Measurements from ENCODE around the gene ROR2. TPM values are rescaled to one million over a fixed set of nuclear protein-coding genes. Genes with fewer than 3 reads are reported as not detected.

Gene ROR2
- total and polyA plus RNA-seq, 2 donors (not counting 3 experiments of a cell fraction or from before 2014, with no cell fraction given): not detected

- FAIRE-seq: no peak
These were observed 66.5 kb downstream of the ROR2 start for GRCh38 chr9:91883503-91883902.

GRCh38 chr9:91882627-91883026, 67.4 kb downstream of the ROR2 start:
- intact Hi-C loops (cut with micrococcal nuclease): no loop called here
- FAIRE-seq (no peak), DNase-seq (ENCODE audit: low read depth, low spot score) (no peak)
- H3K27me3 ChIP-seq (ENCODE audit: control insufficient read depth in 2 of 2, insufficient read depth in 2 of 2, low read length in 2 of 2): no peaks in the 10 kb centered on the region
- H3K9ac ChIP-seq (replicated peaks; ENCODE audit: extremely low read depth, insufficient read depth, low read length): no peak overlapping the region
- H3K36me3 ChIP-seq (ENCODE audit: control insufficient read depth in 2 of 2, extremely low read depth in 1 of 2, insufficient read depth in 2 of 2, low read length in 2 of 2): no peaks in the 10 kb centered on the region
- dilution Hi-C loops (cut with MboI; ENCODE audit: extremely low pct_ligation_motif_present, low sequenced_read_pairs): no loop called here
- no peaks in the 10 kb centered on the region for H3K4me1 ChIP-seq (ENCODE audit: control insufficient read depth, extremely low read depth, insufficient read depth, low read length)
- H3K9me3 ChIP-seq (replicated peaks; ENCODE audit: control insufficient read depth, insufficient read depth, low read length): no peaks in the 10 kb centered on the region
- no peaks in the 10 kb centered on the region for H3K9me1 ChIP-seq (replicated peaks; ENCODE audit: control insufficient read depth, extremely low read depth, insufficient read depth, low read length)
- ChIA-PET CTCF (no interaction called here), POLR2A (no interaction called here)
- no peak overlapping the region for H3K27ac ChIP-seq (ENCODE audit: insufficient read depth, low read depth, low read length)
- H3K79me2 ChIP-seq (ENCODE audit: control insufficient read depth, insufficient read depth, low read length): no peaks in the 10 kb centered on the region
- no peak overlapping the region for H3K4me3 ChIP-seq (replicated peaks in 1 of 3; ENCODE audit: insufficient read depth in 1 of 3, low read depth in 1 of 3, low read length in 3 of 3)
- H3K4me2 ChIP-seq (ENCODE audit: insufficient read depth, low read length): no peak overlapping the region
- BruUV-seq (replicated peaks): no TSS peak
- H4K20me1 ChIP-seq (replicated peaks; ENCODE audit: control insufficient read depth, extremely low read depth, insufficient read depth, low read length): no peaks in the 10 kb centered on the region
- no peak overlapping the region for H2AFZ ChIP-seq (ENCODE audit: low read depth, low read length)
- TF ChIP-seq POLR2A (IDR thresholded peaks at IDR 0.05; ENCODE audit: low read depth, low read length): no peak
- no peak for TF ChIP-seq MYC (IDR thresholded peaks at IDR 0.05; ENCODE audit: low read depth, low read length)
- no peak for TF ChIP-seq GATA2 (IDR thresholded peaks at IDR 0.05; ENCODE audit: insufficient read depth, insufficient read length, low read depth, low read length)
- TF ChIP-seq FOS (IDR thresholded peaks at IDR 0.05; ENCODE audit: borderline replicate concordance, insufficient read depth, low read length): no peak
- TF ChIP-seq CTCF (IDR thresholded peaks at IDR 0.05; ENCODE audit: extremely low read depth in 1 of 2, insufficient read depth in 1 of 2, low read depth in 1 of 2, low read length in 2 of 2): no peak
- TF ChIP-seq JUN (IDR thresholded peaks at IDR 0.05; ENCODE audit: borderline replicate concordance, insufficient read depth, insufficient read length, low read depth): no peak
- TF ChIP-seq POLR2AphosphoS5 (IDR thresholded peaks at IDR 0.05; ENCODE audit: insufficient read depth, low read depth, low read length): no peak
- TF ChIP-seq EZH2 (IDR thresholded peaks at IDR 0.05; ENCODE audit: borderline replicate concordance, low read depth, low read length, severe bottlenecking): no peak
- no peak for TF ChIP-seq MAX (IDR thresholded peaks at IDR 0.05; ENCODE audit: insufficient read depth, insufficient read length)

More at GRCh38 chr9:91883503-91883902, 66.5 kb downstream of the ROR2 start:
- Histone ChIP-seq H3K27me3 (ENCODE audit: control insufficient read depth in 2 of 2, insufficient read depth in 2 of 2, low read length in 2 of 2) (no peaks in the 10 kb centered on the region), H3K79me2 (ENCODE audit: control insufficient read depth, insufficient read depth, low read length) (no peaks in the 10 kb centered on the region), H2AFZ (ENCODE audit: low read depth, low read length) (no peak overlapping the region), H3K36me3 (ENCODE audit: control insufficient read depth in 2 of 2, extremely low read depth in 1 of 2, insufficient read depth in 2 of 2, low read length in 2 of 2) (no peaks in the 10 kb centered on the region), H3K4me1 (ENCODE audit: control insufficient read depth, extremely low read depth, insufficient read depth, low read length) (no peaks in the 10 kb centered on the region), H3K27ac (ENCODE audit: insufficient read depth, low read depth, low read length) (no peak overlapping the region), H3K9me3 (replicated peaks; ENCODE audit: control insufficient read depth, insufficient read depth, low read length) (no peaks in the 10 kb centered on the region), H3K9me1 (replicated peaks; ENCODE audit: control insufficient read depth, extremely low read depth, insufficient read depth, low read length) (no peaks in the 10 kb centered on the region), H3K4me3 (replicated peaks in 1 of 3; ENCODE audit: insufficient read depth in 1 of 3, low read depth in 1 of 3, low read length in 3 of 3) (no peak overlapping the region), H3K4me2 (ENCODE audit: insufficient read depth, low read length) (no peak overlapping the region), H3K9ac (replicated peaks; ENCODE audit: extremely low read depth, insufficient read depth, low read length) (no peak overlapping the region), H4K20me1 (replicated peaks; ENCODE audit: control insufficient read depth, extremely low read depth, insufficient read depth, low read length) (no peaks in the 10 kb centered on the region)
- dilution Hi-C loops (cut with MboI; ENCODE audit: extremely low pct_ligation_motif_present, low sequenced_read_pairs): no loop called here
- ChIA-PET CTCF (no interaction called here), POLR2A (no interaction called here)
- intact Hi-C loops (cut with micrococcal nuclease): no loop called here
- DNase-seq (ENCODE audit: low read depth, low spot score): no peak
- TF ChIP-seq MAX (IDR thresholded peaks at IDR 0.05; ENCODE audit: insufficient read depth, insufficient read length) (no peak), POLR2A (IDR thresholded peaks at IDR 0.05; ENCODE audit: low read depth, low read length) (no peak)
- BruUV-seq (replicated peaks): no TSS peak

Measured in endothelial cell of umbilical vein (primary cell).